HG03159 (cell line): ENCODE measurements around the gene PJA2.
A peak's percentile ranks its signal among the peaks of the same experiment; 100 is the strongest.
"Not testable (repeated sequence)": the region's sequence is repeated elsewhere in the genome, so short reads cannot be mapped to it uniquely, and the experiment has no call there.

Experiments
- ATAC-seq: cut with Tn5 transposase; IDR thresholded peaks from one replicate; pipeline ENCODE4 v1.9.1; 2021; ENCODE audit warnings: mild to moderate bottlenecking, moderate library complexity; ENCODE audit not compliant: unreplicated experiment

The PJA2 gene

DNA sequence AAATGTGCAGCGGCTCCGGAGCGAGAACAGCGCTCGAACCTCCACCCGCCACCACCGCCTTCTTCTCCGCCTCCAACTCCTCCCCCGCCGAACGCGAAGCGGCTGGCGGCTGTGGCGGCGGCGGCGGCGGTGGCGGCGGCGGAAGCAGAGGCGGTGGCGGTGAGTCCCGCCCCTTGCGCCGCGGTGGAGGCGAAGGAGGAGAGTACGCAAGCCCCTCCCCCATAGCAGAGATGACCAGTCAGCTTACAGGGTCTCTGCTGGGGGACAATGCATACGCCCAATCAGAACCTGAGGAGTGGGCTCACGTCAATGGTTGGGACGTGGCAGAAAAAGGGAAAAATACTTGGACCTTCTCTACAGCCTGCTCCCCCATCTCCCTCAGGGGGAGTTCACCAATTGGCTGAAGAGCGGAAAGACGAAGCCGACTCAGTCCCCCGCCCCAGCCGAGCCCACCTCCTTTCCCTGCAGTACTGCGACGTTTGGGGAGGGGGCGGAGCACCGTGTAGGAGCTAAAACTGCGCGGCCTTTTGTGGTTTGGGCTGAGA, at the start of gene PJA2:
Gene PJA2 (minus strand): TSS at position 131 of the 545 bp plus-strand sequence. CDS start 26,541 bp downstream, outside the sequence.
- ATAC-seq, result peak; percentile 83

DNA sequence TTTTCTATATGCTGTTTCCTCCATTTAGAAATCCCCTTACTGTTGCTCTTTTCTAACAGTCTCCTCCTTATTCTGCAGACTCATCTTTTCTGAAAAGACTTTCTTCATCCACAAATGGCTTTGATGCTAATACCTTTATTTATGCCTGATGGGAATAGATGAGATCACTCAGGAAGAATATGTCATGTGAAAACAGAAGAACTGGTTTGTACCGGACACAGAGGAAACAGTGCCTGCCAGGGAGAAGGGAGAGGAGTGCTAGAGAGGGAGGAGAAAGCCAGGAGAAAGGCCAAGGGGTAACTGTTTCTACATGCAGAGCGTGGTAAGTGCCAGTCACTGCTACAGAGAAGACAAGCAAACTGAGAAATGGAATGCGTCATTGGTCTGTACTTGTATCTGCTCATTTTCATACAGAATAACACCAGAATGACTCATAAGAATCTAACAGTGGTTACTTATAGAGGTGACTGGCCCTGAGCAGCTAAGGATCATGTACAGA, 45.9 kb upstream of the PJA2 start:
- ATAC-seq, result peak; percentile 100

DNA sequence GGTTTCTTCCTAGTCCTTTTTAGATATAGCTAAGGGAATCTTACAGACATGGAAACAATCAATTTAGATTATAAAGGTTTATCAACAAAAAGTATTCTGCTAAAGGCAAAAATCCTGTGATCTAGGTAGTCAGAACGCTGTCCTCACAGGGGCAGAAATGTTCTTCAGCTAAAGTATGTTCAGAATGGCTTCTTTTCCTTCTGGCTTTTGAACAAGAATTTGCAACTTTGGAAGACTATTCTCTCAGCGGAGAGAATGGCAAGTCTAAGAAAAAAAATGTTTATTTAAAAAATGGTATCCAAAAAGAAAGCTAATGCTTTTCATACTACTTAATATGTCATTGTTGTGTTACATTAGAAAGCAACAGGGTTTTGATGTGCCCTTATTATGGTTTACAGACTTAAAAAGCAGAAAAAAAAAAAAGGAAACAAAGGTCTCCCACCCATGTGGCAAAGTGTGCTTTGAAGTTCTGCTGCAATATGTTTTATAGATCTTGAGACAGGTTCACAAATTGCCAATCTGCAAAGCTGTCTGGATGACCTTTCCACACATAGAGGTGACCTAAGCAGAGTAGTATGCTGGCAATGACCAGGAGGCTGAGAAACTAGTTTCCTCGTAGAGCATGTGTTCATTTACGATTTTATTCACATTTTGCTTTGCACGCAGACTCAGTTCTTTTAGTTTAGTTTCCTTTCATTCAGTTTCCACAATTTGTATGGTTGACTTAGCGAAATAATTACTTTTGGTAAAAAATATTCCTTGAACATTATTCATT, 45.1 kb upstream of the PJA2 start:
- no peak for ATAC-seq

DNA sequence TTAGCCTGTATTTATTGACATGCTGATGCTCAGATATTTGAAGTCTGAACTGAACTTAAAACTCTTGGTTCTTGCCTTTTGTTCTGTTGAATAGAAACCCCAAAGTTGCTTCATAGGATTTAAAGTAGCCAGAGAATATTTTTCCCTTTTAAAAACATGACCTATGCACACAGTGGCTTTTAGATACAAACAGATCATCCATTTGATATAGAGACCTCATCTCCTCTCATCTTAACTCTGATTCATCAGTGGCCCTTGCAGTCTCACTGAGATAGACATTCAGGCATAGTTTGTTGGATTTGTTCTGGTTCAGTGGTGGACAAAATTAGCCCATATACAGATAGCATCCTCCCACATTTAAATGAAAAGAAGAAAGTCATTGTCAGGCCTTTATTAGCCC, 43.5 kb upstream of the PJA2 start:
- ATAC-seq, result no peak

DNA sequence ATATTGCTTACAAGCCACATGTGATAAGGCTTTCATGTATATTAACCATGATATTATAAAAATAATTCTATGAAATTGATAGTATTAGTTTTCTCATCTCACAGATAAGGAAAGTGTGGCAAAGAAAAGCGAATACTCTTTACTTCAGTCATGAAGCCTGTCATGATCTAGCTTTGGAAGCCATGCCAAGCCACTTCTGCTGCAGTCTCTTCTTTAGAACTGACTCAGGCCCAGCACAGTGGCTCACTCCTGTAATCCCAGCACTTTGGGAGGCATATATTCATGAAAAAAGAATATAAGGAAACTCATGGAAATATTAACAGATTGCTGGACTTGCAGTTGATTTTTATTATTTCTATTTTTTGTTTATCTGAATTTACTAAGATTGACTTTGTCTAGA, 42.9 kb upstream of the PJA2 start:
- ATAC-seq, result no peak

DNA sequence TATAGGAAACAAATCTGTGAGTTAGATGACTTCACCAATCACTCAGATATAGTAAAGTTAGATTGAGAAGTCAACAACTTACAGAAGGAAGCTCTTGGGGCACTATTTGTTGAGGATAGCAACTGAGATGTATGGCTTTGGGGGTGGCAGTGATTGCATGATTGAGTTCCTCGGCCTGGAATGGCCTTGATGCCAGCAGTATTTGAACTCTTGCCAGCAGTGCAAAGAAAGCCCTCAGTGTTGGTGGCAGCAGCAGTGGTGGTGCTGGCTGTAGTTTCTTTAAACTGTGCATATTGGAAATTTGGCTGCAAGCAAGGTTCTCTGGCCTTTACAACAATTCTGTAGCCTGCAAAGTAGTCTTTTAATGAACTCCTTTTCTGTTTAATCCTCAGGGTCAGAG, 41.4 kb upstream of the PJA2 start:
- ATAC-seq, result no peak

DNA sequence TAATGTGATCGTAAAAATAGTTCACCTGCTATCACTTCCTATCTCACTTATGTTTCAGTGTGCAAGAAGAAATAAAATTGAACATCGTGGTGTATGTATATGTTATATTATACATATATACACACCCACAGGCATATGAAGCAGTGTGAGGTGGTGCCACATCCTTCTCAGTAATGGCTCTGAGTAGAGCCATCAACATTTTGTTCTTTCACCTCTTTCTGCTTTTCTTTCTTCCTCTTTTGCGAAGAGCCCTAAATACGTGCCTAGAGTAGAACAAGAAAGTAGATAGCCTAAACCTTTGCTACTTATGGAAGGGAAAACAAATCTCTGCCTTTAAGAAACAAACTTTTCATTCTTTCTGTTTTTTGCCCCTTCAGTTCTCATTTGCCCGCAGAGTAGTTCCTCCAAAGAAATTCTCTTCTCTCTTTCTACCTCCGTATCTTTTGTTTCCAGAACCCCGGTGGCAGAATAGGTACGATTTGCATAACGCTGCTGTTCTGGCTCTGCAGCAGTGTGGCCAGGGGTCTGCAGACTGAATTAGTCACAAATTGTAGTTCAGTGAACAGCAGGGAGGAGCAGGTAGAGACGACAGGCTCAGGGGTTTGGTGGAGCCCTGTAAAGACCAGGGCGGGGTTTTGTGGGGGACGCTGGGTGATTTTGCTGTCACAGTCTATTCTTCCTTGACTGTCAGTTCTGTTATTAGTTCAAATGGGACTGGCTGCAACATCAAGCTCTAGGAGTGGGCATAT, 40.5 kb upstream of the PJA2 start:
- ATAC-seq, result no peak

- ATAC-seq, result no peak
Measured at GRCh38 chr5:109448838-109449237, 39.1 kb upstream of the PJA2 start.

GRCh38 chr5:109439590-109439989, 29.8 kb upstream of the PJA2 start:
- no peak for ATAC-seq

- no peak for ATAC-seq
Measured at GRCh38 chr5:109426075-109426474, 16.3 kb upstream of the PJA2 start.

- ATAC-seq, result not testable (repeated sequence)
Measured at GRCh38 chr5:109425521-109425920, 15.7 kb upstream of the PJA2 start.

DNA sequence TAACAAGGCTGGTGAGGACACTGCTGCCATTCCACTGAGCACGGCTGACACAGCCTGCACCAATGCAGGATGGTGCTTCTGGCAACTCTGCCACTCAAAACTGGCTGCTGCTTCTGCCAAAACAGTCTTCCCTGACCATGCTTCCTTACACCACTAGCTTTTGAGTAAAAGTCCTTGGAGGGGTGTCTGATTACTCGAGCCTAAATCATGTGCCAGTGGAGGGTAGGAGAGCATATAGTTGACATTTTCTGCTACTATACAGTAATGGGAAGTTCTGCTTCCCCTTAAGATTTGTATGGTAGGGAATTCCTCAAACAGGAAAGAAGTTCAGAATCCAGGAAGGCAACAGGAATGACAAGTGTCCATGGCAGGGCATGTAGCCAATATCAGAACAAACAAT, 12.2 kb upstream of the PJA2 start:
- ATAC-seq, result no peak

- no peak for ATAC-seq
Measured at GRCh38 chr5:109418712-109419352, 9.1 kb upstream of the PJA2 start.

GRCh38 chr5:109416882-109417281, 7.1 kb upstream of the PJA2 start:
- ATAC-seq, result no peak

DNA sequence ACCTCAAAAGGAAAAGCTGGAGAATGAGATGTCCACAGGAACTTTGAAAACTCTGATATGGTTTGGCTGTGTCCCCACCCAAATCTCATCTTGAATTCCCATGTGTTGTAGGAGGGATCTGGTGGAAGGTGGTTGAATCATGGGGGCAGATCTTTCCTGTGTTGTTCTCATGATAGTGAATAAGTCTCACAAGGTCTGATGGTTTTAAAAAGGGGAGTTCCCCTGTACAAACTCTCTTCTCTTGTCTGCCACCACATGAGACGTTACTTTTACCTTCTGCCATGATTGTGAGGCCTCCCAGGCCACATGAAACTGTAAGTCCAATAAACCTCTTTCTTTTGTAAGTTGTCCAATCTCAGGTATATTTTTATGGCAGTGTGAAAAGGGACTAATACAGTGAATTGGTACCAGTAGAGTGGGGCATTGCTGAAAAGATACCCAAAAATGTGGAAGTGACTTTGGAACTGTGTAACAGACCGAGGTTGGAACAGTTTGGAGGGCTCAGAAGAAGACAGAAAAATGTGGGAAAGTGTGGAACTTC, 4.2 kb upstream of the PJA2 start:
- ATAC-seq, result not testable (repeated sequence)

DNA sequence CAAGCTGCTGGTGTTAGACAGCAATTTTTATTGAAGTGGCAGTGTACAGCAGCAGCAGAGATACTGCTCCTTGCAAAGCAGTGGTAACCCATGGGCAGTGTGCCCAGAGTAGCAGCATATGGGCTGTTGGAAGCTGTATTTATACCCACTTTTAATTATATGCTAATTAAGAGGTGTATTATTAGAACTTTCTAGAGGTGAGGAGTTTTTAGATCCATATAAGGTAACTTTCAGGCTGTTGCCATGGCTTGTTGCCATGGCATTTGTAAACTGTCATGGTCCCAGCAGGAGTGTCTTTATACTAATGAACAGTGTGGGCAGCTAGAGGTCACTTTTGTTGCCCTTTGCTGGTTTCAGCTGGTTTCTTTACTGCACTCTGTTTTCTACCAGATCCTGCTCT, 3.7 kb upstream of the PJA2 start:
- ATAC-seq, result no peak

- no peak for ATAC-seq
Measured at GRCh38 chr5:109412981-109413402, 3.2 kb upstream of the PJA2 start.

- ATAC-seq, result no peak
Measured at GRCh38 chr5:109411627-109412026, 1.9 kb upstream of the PJA2 start.

DNA sequence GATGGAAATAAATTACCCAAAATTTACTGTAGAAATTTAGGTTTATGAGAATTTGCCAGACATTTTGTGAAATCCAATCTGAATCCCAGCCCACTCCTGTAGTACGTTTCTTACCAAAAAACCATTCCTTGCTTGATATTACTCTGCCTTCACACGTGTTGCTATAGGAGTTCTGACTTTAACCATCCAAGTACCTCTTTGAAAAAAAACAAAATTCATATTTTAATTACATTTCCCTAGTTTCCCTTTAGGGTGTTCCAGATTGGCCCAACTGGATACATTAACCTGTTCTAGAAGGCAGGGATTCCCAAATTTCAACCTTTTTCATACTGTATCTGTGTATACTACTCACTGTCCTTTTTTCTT, 1.4 kb upstream of the PJA2 start:
- no peak for ATAC-seq

DNA sequence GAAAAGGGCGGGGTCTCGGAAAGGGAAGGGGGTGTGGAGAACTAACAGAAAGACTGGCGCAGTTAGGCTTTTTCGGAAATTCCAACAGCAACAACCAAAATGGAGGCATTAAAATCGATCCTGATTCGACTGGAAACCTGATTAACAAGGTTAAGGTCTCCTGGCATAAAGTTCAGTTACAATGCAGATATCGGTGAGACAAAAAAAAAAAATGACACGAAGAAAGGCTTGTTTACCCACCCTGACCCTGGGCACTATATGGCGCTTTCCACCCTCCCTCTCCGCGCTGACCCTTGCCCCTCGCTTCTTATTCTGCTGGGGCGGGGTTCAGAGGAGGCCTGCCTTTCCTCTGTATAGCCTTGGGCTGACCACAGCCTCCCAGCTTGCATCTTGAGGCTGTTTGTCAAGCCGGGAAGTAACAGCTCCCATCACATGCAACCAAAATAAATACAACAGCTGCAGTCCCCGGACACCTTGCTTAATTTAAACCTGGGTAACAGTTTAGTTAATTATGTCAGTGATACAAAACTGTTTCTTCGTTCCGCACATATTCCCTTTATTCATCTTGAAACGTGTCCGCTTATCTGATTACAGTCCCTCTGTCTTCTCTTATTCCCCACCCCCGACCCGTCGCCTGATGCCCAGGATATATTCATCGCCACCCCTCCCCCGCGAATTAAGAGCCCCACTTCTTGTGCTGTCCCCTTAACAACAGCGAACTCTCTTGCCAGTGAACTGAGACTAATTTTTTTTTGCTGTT, 795 bp upstream of the PJA2 start:
- ATAC-seq, result peak; percentile 11
